ENCODE measurements around the gene MTMR10.

Gene MTMR10

GRCh38 chr15:30921106-30921505 is 70.3 kb downstream of the MTMR10 start:
- no peaks in the 10 kb centered on the region for H3K9me2 ChIP-seq (replicated peaks; ENCODE audit: insufficient read depth, low read length)
- H2AFZ ChIP-seq (ENCODE audit: low read length), result no peak overlapping the region
- H3K4me1 ChIP-seq (ENCODE audit: low read length), result 0 out of 2 replicates have a peak, but pooled peaks cover 3% of the 10 kb centered on the region
- H3K36me3 ChIP-seq (replicated peaks; ENCODE audit: insufficient read depth, low read length), result peaks cover 3% of the 10 kb centered on the region
- H3K9me3 ChIP-seq (replicated peaks; ENCODE audit: insufficient read depth, low read length), result no peaks in the 10 kb centered on the region
- no peak overlapping the region for H3K9ac ChIP-seq (ENCODE audit: low read length)
- H3K4me3 ChIP-seq (ENCODE audit: low read length), result no peak overlapping the region
- peaks cover 6% of the 10 kb centered on the region; the same call in 1 of the 2 replicates for H3F3A ChIP-seq (ENCODE audit: insufficient read depth, low read length)
- no peak overlapping the region for H3K27ac ChIP-seq (ENCODE audit: low read length)
- no peaks in the 10 kb centered on the region for H3K27me3 ChIP-seq (replicated peaks; ENCODE audit: insufficient read depth, low read length)
- H3K79me2 ChIP-seq (ENCODE audit: low read length), result peaks cover under 1% of the 10 kb centered on the region; the same call in 1 of the 2 replicates
- no peak overlapping the region for H3K4me2 ChIP-seq (ENCODE audit: low read depth, low read length)
- no peak for DNase-seq
- no peak for TF ChIP-seq EZH2phosphoT487 (IDR thresholded peaks at IDR 0.05; ENCODE audit: low read length)
- no peak for TF ChIP-seq EZH2 (optimal IDR thresholded peaks at IDR 0.05; ENCODE audit: low read depth, low read length)
- TF ChIP-seq, protein P1, sequence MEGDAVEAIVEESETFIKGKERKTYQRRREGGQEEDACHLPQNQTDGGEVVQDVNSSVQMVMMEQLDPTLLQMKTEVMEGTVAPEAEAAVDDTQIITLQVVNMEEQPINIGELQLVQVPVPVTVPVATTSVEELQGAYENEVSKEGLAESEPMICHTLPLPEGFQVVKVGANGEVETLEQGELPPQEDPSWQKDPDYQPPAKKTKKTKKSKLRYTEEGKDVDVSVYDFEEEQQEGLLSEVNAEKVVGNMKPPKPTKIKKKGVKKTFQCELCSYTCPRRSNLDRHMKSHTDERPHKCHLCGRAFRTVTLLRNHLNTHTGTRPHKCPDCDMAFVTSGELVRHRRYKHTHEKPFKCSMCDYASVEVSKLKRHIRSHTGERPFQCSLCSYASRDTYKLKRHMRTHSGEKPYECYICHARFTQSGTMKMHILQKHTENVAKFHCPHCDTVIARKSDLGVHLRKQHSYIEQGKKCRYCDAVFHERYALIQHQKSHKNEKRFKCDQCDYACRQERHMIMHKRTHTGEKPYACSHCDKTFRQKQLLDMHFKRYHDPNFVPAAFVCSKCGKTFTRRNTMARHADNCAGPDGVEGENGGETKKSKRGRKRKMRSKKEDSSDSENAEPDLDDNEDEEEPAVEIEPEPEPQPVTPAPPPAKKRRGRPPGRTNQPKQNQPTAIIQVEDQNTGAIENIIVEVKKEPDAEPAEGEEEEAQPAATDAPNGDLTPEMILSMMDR (IDR thresholded peaks at IDR 0.05; ENCODE audit: low read length), result no peak
- no peaks in the 10 kb centered on the region for H4K20me1 ChIP-seq (ENCODE audit: insufficient read depth, low read length)

GRCh38 chr15:30919877-30920550 is 71.4 kb downstream of the MTMR10 start:
- TF ChIP-seq, protein P1 (IDR thresholded peaks at IDR 0.05; ENCODE audit: low read length), result no peak
- TF ChIP-seq EZH2 (optimal IDR thresholded peaks at IDR 0.05; ENCODE audit: low read depth, low read length) (no peak), EZH2phosphoT487 (IDR thresholded peaks at IDR 0.05; ENCODE audit: low read length) (no peak)
- Histone ChIP-seq H3K9me3 (replicated peaks; ENCODE audit: insufficient read depth, low read length) (no peaks in the 10 kb centered on the region), H3K36me3 (replicated peaks; ENCODE audit: insufficient read depth, low read length) (peaks cover 3% of the 10 kb centered on the region; the same call in 1 of the 2 replicates), H2AFZ (ENCODE audit: low read length) (no peak overlapping the region), H3K27me3 (replicated peaks; ENCODE audit: insufficient read depth, low read length) (no peaks in the 10 kb centered on the region), H3K9me2 (replicated peaks; ENCODE audit: insufficient read depth, low read length) (no peaks in the 10 kb centered on the region), H4K20me1 (ENCODE audit: insufficient read depth, low read length) (no peaks in the 10 kb centered on the region), H3K79me2 (ENCODE audit: low read length) (peaks cover 3% of the 10 kb centered on the region; the same call in 1 of the 2 replicates), H3F3A (ENCODE audit: insufficient read depth, low read length) (peaks cover 6% of the 10 kb centered on the region; the same call in 1 of the 2 replicates), H3K4me2 (ENCODE audit: low read depth, low read length) (no peak overlapping the region), H3K4me1 (ENCODE audit: low read length) (0 out of 2 replicates have a peak, but pooled peaks cover 3% of the 10 kb centered on the region), H3K27ac (ENCODE audit: low read length) (no peak overlapping the region), H3K4me3 (ENCODE audit: low read length) (no peak overlapping the region), H3K9ac (ENCODE audit: low read length) (no peak overlapping the region)
- peak; percentile 24 for DNase-seq

GRCh38 chr15:30918366-30918765 is 73.1 kb downstream of the MTMR10 start:
- no peak overlapping the region for H3K27ac ChIP-seq (ENCODE audit: low read length)
- no peaks in the 10 kb centered on the region for H3K9me3 ChIP-seq (replicated peaks; ENCODE audit: insufficient read depth, low read length)
- no peak for DNase-seq
- H3F3A ChIP-seq (ENCODE audit: insufficient read depth, low read length), result peaks cover 6% of the 10 kb centered on the region; the same call in 1 of the 2 replicates
- H3K4me3 ChIP-seq (ENCODE audit: low read length), result no peak overlapping the region
- H3K9ac ChIP-seq (ENCODE audit: low read length), result no peak overlapping the region
- no peaks in the 10 kb centered on the region for H3K9me2 ChIP-seq (replicated peaks; ENCODE audit: insufficient read depth, low read length)
- H3K36me3 ChIP-seq (replicated peaks; ENCODE audit: insufficient read depth, low read length), result peaks cover 3% of the 10 kb centered on the region; the same call in 1 of the 2 replicates
- H3K4me2 ChIP-seq (ENCODE audit: low read depth, low read length), result no peak overlapping the region
- no peaks in the 10 kb centered on the region for H3K27me3 ChIP-seq (replicated peaks; ENCODE audit: insufficient read depth, low read length)
- TF ChIP-seq, protein P1 (IDR thresholded peaks at IDR 0.05; ENCODE audit: low read length), result no peak
- no peak for TF ChIP-seq EZH2phosphoT487 (IDR thresholded peaks at IDR 0.05; ENCODE audit: low read length)
- TF ChIP-seq EZH2 (optimal IDR thresholded peaks at IDR 0.05; ENCODE audit: low read depth, low read length), result no peak
- no peaks in the 10 kb centered on the region for H4K20me1 ChIP-seq (ENCODE audit: insufficient read depth, low read length)
- H3K79me2 ChIP-seq (ENCODE audit: low read length), result peaks cover 3% of the 10 kb centered on the region; the same call in 1 of the 2 replicates
- H2AFZ ChIP-seq (ENCODE audit: low read length), result no peak overlapping the region
- H3K4me1 ChIP-seq (ENCODE audit: low read length), result 0 out of 2 replicates have a peak, but pooled peaks cover 3% of the 10 kb centered on the region
